Activated effector memory CD4-positive, alpha-beta T cell treated with Interleukin-2 at 50 U/mL for 16 hours (primary cell): ENCODE data around the gene RPLP2.

Experiments used
- DNase-seq: peaks from one replicate; pipeline ENCODE4 v3.0.0-alpha.2; 2020

Gene RPLP2

DNA sequence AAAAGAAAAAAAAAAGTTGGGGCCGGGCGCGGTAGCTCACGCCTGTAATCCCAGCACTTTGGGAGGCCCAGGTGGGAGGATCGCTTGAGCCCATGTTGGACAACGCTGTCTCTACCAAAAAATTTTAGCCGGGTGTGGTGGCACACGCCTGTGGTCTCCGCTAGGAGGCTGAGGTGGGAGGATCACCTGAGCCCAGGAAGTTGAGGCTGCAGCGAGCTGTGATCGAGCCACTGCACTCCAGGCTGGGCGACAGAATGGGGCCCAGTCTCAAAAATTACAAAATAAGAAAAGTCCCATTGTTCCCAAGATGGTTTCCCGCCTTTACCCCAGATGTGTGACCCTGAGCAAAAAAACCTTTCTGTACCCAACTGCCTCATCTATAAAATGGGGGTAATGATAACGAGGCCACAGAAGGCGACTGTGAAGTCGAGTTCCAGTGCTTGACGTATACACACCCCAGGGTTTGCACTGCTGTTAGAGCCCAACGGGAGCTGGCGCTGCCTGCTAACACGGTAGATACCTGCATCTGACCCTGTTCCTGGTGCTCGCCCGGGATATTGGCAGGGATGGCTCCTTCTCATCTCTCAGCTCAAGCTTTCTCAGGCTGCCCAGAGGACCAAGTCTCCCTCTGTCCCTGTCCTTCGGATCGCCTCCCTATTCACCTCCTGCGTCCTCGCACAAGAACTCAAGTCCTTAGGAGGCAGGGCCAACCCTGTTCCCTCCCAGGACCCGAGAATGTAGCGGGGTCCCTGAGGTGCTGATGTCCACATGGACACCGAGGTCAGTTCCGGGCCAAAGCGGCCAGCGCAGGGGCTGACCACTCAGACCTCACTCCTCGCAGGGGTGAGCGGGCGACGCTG, 1.1 kb upstream of the RPLP2 start:
- DNase-seq, result no peak

DNA sequence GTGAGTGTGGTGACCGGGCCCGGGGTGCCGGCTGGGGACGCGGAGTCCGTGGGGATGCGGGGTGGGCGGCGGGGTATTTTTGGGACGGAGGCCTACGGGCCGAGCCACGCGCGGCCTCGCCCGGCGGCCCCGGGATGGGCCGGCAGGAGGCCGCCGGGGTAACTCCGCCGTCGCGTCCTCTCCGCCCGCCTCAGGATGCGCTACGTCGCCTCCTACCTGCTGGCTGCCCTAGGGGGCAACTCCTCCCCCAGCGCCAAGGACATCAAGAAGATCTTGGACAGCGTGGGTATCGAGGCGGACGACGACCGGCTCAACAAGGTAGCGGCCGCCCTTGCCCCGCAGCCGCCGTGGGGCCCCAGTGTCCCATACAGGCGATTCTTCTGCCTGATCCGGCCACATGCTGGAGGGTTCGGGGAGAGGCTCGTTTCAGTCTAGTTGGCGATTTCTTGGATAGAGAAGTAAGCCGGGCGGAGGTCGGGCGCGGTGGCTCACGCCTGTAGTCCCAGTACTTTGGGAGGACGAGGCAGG, 337 bp downstream of the RPLP2 start:
- DNase-seq, result no peak

DNA sequence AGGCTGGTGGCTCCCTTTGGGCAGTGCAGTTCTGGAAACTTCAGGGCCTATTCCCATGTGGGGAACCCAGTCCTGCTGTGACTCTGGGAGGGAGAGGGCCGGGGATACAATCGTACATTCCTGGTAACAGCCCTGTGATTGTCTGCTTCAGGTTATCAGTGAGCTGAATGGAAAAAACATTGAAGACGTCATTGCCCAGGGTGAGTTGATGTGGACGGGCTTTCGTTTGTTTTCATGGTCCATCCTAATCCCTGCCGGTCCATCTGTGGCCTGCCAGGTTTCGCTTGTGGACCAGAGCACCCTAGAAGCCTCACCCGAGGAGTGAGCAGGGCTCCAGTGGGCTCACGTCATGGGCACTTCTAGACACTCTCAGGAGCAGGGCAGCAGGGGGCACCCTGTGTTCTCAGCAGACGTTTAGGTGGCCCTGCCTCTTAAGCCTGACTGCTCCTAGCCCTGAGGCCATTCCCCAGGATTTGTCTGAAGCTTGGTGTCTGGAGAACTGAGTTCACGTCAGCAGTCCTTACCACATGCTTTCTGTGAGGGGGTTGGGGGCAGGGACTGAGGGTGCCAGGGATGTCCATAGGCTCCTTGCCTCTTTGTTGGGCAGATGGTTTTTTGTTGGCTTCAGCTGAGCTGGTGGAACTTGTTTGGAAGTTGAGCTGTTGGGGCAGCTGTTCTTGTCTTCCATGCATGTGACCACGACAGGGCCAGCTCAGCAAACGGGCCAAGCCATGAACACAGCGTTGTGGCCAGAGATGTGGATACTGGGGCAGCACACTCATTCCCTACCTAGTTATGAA, 1.9 kb downstream of the RPLP2 start:
- DNase-seq, result no peak

DNA sequence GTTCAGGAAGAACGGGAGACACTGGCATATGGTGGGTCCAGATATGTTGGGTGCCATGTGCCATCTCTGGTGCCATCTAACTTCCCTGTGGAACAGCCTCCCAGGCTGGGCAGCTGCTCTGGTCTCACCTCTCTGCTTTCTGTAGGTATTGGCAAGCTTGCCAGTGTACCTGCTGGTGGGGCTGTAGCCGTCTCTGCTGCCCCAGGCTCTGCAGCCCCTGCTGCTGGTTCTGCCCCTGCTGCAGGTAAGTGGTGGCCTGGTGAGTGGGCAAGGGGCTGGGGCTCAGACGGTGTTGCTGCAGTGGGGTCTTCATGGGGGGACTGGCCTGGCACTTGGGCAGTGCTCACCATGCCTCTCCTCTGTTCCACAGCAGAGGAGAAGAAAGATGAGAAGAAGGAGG, 2.6 kb downstream of the RPLP2 start:
- DNase-seq, result no peak

DNA sequence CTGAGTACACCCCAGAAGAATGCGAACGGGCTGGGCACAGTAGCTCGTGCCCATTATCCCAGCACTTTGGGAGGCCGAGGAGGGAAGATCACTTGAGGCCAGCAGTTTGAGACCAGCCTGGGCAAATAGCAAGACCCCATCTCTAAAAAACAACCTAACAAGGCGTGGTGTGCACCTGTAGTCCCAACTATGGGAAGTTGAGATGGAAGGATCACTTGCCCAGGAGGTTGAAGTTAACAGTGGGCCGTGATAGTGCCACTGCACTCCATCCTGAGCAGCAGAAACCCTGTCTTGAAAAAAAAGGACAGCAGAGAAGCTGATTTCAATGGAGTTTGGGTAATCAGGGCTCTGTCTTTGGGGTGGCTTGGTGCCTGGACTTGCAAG, 3.3 kb downstream of the RPLP2 start:
- no peak for DNase-seq

DNA sequence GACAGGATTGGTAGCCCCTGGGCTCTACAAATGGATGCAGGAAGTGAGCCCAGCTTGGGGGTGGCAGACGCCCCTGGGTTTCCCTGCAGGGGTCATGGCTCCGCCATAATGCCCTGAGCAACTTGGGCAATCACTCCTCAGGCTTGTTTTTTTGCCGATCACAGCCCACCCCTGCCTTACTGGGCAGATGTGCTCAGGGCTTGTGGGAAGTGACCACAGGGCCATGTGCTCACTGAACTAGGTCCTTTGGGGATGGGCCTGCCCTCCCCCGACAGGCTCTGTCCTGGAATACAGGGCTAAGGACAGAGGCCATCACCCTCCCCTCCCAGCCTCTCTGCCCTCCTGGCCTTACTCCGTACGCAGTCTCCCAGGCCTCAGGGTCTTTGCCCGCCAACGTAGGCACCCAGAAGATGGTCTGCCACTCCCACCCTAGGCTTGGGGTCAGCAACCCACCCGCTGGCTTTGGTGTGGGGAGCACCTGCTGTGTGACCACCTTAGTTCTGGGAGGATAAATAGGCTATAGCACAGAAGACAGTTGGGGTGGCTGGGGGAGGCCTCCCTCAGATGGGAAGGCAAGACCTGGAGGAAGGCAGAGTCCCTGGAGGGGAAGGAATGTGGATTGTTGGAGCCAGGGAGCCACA, 3.8 kb downstream of the RPLP2 start:
- DNase-seq, result no peak

DNA sequence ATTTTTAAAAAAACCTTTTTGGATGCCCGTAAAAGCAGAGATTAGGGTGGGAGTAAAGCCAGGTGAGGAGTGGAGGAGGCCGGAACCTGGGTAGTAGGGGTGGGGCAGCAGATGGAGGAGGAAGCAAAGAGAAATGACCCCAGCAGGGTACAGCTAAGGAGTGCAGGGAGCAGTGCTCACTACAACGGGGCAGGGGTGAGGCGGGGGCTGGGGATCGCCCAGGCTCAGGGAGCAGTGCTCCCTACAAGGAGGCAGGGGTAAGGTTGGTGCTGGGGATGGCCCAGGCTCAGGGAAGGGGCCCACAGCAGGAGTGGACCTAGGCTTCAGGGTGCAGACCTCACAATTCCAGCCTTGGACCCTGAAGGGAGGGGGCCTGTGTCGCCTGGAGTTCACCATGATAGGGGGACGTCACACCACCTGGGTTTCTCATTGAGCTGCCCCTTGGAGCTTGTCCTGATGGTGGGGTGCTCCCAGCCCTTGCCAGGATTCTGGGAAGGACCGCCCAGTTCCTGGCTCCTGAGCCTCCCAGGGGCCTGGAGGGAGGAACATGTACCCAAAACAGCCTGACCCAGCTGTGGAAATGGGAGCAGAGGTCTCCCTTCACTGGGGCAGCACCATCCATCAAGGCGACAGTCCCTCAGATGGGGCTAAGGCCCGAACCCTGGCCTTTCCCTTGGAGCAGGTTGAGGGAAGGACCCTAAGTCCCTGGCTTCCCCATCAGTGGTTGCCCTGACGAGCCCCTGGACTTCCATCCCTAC, 6.1 kb downstream of the RPLP2 start:
- no peak for DNase-seq

DNA sequence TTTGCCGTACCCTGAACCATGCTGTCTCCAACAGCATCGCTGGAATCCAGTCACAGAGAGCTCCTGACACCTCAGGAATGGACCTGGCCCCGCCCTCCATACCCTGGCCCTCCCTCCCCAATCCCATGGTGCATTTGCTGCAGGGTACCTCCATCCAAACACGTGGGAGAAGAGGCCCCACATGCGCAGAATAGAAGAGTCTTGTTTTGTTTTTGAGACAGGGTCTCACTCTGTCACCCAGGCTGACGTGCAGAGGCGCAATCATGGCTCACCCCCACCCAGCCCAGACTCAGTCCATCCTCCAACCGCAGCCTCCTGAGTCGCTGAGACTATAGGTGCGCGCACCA, 6.6 kb downstream of the RPLP2 start:
- DNase-seq, result no peak

DNA sequence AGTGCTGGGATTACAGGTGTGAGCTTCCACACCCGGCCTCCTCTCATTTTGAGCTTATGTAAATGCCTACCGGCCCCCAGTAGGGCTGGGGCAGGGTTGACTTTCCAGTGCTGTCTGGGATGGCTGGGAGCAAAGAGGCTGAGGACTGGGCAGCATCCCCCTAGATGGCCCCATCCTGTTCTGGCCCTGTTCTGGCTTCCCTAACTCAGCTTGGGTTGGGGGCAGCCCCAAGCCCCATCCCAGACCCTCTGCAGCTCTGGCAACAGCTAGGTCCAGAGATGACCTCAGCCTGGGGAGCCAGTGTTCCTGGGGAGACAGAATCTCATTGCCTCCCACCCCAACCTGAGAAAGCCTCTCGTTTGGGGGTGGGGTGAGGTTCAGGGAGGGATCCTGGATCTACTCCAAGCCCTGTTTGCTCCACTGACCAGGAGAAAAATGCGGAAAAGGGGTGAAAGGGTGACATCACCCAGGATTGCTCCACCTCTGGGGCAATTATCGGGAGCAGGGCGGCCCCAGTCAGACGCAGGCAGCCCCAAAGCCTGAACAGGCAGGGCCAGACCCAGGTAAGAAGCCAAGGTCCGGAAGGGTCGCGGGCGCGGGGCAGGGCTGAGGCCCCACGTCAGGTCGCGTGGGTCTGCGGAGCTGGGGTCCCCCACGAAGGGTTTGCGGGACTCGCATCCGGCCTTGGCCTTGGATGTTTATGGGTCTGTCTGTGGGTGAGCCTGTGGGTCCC, 8.8 kb downstream of the RPLP2 start, which contains the start of gene PNPLA2:
Gene PNPLA2 (plus strand): TSS at position 519 of the 733 bp plus-strand sequence. CDS start 805 bp downstream, outside the sequence.
- DNase-seq, result no peak

DNA sequence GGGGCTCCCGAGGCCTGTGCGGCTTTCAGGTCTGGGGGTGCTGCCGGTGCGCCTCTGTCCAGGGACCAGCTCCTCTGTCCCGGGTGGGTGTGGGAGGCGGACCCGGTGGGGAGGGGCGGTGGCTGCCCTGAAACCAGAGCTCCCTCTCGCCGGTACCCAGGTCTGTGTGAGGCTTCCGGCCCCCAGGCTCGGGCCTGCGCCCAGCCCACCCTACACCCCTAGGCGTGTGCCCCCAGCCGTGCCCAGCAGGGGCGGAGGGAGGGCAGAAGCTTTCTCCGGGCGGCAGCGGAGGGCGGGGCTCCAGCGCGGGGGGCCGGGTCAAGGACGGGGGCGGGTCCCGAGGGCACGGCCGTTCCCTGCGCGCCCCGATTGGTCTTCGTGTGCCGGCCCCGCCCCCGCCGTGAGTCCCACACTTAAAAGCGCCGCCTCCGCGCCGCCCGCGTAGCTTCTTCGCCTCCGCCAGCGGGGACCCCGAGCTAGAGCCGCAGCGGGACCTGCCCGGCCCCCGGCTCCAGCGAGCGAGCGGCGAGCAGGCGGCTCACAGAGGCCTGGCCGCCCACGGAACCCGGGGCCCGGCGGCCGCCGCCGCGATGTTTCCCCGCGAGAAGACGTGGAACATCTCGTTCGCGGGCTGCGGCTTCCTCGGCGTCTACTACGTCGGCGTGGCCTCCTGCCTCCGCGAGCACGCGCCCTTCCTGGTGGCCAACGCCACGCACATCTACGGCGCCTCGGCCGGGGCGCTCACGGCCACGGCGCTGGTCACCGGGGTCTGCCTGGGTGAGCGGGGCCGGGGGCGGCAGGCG, 9.6 kb downstream of the RPLP2 start:
- DNase-seq, result peak; percentile 86

DNA sequence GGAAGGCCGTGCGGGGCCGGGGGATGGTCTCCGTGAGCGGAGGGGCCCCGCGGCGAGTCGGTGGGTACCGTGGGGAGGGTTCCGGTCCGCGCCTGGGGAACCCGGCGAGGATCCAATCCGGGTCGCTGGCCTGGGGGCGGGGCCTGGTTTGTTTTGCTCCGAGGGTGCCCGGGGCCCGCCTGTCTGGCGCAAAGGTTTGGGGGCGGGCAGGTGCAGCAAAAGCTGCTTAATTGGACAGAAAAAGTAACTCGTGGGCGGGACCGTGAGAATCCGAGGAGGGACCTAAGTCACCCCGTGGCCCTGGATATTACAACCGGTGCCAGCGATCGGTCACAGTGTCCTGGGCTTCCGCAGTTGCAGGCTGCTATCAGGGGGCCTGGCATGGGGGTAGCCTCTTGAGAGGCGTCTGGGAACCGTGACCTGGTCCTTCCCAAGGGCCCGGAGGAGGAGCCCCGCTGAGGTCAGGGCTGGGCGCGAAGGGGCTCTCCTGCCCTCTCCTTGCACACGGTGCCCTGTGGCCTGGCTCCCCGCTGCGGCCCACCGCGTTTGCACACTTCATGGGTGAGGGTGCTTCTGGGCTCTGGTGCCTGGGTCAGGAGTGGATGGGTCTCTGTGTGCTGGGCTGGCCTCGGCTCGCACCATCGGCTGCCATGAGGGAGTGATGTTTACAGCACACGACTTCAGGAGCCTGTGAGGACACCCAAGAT, 10.3 kb downstream of the RPLP2 start:
- DNase-seq, result peak; percentile 93

DNA sequence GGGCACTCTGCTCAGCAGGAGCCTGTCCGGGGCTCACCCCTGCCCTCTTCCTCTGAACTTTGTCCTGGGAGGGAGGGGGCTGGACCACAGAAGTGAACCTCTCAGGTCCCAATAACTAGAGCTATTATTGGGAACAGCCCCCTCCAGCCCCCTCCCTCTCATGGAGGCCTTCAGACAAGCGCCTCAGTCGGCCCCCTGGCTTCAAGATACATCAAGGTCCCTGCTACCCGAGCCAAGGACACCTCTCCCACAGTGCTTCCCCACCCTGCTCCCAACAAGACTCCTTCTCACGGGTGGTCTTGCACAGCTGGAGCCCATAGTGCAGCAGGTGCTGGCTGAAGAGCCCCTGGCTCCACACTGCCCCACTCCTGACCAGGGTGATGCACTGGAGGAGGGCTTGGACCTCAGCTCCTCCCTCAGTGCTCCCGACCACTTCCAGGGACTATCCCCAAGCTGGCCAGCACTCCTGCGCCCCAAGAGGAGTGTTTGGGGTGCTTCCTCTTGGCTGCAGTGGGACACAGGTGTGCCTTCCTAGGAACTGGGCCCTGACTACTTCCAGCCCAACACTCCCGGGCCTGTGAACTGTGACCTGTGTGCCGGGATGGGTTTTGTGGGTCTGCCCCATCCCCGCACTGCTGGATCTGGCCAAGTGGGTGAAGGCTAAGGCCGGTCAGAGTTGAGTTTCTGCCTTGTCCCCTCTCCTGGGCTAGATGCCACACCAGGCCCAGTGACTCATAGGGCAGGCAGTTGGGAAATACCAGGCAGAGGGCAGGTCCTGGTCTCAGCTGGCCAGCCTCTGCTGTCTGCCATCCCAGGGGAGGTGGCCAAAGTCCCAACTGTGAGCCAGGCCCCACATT, 11.1 kb downstream of the RPLP2 start:
- DNase-seq, result no peak

DNA sequence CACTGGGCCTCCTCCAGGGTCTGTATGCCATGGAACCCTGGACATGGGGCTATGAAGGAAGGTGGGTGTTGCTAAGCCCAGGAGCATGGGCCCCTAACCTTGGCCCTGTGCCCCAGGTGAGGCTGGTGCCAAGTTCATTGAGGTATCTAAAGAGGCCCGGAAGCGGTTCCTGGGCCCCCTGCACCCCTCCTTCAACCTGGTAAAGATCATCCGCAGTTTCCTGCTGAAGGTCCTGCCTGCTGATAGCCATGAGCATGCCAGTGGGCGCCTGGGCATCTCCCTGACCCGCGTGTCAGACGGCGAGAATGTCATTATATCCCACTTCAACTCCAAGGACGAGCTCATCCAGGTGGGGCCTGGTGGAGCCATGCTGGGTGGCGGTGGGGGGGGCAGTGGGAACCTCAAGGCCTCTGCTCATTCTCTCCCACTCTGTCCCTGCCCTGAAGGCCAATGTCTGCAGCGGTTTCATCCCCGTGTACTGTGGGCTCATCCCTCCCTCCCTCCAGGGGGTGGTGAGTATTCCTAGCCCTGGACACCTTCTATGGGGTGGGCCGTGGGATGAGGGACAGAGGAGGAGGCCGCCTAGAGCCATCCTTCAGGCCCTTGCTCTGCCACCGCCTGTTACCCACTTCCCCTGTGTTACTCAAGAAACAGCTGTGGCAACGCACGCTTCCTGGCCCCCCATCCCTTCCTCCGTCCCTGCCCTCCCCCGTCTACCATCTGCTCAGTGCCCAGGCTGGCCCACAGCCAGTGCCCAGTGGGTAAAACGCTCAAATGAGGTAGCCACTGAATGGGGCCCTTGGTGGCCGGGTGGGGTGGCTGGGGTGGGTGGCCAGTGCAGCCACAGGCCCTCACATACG, 12.0 kb downstream of the RPLP2 start:
- DNase-seq, result no peak

DNA sequence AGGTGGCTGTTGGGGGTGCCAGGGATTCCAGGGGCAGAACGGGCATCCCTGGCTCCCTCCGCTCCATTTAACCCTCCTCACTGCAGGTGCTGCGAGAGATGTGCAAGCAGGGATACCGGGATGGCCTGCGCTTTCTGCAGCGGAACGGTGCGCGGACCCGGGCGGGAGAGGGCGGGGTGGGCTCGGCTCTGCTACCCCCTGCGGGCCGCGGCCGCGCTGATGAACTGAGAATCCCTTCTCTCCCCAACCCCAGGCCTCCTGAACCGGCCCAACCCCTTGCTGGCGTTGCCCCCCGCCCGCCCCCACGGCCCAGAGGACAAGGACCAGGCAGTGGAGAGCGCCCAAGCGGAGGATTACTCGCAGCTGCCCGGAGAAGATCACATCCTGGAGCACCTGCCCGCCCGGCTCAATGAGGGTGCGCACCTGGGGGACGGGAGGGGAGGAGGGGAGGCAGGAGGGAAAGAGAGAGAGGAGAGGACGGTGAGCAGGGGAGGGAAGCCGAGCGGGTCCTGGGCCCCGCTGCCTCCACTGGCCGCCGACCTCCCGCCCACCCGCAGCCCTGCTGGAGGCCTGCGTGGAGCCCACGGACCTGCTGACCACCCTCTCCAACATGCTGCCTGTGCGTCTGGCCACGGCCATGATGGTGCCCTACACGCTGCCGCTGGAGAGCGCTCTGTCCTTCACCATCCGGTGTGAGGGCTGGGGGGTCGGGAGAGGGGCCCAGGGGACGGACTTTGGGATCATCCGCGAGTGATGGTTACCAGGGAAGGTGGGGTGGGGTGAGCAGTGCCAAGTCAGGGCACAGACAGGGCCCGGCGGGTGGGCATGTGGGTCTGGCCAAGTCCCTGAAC, 13.9 kb downstream of the RPLP2 start:
- DNase-seq, result no peak

DNA sequence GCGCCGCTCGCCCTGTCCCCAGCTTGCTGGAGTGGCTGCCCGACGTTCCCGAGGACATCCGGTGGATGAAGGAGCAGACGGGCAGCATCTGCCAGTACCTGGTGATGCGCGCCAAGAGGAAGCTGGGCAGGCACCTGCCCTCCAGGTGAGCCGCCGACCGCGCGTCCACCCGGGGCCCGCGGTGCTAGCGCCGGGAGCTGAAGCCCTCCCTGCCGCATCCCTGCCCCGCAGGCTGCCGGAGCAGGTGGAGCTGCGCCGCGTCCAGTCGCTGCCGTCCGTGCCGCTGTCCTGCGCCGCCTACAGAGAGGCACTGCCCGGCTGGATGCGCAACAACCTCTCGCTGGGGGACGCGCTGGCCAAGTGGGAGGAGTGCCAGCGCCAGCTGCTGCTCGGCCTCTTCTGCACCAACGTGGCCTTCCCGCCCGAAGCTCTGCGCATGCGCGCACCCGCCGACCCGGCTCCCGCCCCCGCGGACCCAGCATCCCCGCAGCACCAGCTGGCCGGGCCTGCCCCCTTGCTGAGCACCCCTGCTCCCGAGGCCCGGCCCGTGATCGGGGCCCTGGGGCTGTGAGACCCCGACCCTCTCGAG, 14.6 kb downstream of the RPLP2 start:
- DNase-seq, result no peak

DNA sequence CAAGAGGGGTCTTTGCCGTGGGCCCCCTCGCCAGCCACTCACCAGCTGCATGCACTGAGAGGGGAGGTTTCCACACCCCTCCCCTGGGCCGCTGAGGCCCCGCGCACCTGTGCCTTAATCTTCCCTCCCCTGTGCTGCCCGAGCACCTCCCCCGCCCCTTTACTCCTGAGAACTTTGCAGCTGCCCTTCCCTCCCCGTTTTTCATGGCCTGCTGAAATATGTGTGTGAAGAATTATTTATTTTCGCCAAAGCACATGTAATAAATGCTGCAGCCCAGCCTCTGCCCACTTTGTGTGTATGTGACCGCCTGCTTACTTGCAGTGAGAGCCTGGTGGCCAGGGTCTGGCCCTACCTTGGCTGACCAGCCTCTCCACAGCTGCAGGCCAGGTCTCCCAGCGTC, 15.2 kb downstream of the RPLP2 start:
- DNase-seq, result no peak
